HG02981 (cell line): Measurements from ENCODE around the gene PTPRD.
A peak's percentile ranks its signal among the peaks of the same experiment; 100 is the strongest.
"Not testable (repeated sequence)": the region's sequence is repeated elsewhere in the genome, so short reads cannot be mapped to it uniquely, and the experiment has no call there.

Experiments
- ATAC-seq: cut with Tn5 transposase; IDR thresholded peaks from one replicate; pipeline ENCODE4 v1.9.1; 2021; ENCODE audit warnings: mild to moderate bottlenecking, moderate library complexity; ENCODE audit not compliant: unreplicated experiment

PTPRD gene

DNA sequence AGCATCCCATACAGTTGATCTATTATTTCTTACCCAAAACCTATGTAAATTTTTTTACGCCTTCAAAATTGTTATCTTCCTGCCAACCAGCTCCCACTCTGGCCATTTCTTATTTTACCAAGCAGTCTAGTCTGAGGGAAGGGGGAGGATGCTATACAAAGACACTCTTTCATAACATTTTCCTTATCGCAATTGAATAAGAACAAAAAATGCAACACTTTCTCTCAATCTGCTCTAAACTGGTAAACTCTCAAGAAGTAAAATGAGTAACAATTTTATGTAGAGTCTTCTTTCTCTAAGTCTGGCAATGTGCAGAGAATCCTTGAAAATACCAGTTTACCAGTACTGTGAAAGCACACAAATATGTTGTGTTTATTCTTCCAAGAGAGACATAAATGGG is 1216.3 kb downstream of the PTPRD start:
- no peak for ATAC-seq

DNA sequence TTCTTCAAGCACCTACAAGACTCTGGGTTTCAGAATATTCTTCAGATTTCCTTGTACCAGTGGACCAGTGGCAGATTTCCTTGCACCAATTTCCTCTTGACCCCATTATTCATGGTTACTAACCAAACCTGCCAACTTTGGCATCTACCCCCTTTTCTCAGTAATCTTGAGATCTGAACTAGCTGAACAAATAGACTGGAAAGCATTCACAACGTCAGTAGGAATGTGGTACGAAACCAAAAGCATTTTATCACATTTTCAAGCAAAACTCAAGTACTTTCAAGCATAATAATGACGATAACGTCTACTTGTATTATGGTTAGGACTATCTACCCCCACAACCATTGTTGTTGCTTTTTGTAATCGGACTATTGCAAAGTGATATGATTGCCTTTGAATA is 1217.3 kb downstream of the PTPRD start:
- no peak for ATAC-seq

DNA sequence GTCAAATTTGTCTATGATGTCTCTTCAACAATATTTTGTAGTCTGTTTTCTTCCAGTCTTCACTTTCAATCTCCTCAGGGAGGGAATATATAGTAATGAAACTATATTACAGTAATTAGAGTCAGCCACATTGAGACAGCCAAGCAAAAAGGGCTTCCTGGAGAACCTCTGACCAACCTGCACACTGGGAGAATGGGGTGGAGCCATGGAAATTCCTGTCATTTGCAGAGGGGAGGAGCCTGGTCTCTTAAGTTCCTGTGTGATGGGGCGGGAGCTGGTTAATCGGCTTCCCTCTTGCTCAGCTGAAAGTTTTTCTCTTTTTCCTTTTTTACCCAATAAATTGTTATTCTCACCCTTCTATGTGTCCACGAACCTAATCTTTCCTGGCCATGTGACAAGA is 1220.0 kb downstream of the PTPRD start:
- ATAC-seq: no peak

GRCh38 chr9:9389904-9390303 is 1222.9 kb downstream of the PTPRD start:
- no peak for ATAC-seq

GRCh38 chr9:9387511-9388115 is 1225.2 kb downstream of the PTPRD start:
- no peak for ATAC-seq

- no peak for ATAC-seq
Measured at GRCh38 chr9:9362332-9362731, 1250.5 kb downstream of the PTPRD start.

DNA sequence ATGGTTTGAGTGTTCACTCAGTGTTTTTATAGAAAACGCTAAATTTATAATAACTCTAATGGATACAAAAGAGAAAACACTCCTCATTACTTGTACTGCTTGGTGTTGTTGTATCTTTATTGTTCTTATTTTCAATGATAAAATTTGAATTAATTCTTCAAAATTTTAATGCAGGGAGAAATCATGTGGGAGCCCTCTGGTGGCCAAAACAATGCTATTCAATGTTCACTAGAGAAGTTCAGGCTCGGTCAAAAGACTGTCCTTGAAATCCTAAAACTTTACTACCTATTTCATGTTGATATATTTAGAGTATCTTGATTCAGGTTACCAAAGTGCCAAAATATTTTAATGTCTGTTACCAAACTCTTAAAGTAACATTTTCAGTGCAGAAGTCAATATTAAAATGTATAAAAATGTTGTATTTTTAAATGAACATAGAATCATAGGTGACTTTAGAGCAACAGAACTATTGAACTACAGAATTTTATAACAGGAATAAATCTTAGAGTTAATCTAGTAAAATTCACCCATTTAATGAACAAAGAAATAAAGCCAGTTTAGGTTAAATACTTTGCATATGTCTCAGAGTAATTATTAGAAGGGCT is 1259.8 kb downstream of the PTPRD start:
- ATAC-seq: peak; percentile 56

DNA sequence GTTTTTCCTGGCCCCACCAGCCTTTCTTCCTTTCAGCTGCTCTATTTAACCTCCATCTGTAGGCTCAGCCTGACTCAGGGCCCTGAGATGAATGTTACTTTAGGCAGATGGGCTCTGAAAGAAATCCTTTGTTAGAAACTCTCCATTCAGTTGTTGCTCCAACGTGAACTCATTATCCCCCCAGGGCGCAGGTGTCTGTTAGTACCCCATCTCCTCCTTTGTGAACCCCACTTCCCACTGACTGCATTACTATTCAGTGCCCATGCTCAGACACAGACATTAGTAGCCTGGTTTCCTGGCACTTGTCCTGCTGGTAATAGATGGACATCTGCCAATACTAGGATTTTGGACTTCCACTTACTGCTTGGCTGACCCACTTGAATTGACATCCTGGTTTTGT is 1271.6 kb downstream of the PTPRD start:
- ATAC-seq: no peak

DNA sequence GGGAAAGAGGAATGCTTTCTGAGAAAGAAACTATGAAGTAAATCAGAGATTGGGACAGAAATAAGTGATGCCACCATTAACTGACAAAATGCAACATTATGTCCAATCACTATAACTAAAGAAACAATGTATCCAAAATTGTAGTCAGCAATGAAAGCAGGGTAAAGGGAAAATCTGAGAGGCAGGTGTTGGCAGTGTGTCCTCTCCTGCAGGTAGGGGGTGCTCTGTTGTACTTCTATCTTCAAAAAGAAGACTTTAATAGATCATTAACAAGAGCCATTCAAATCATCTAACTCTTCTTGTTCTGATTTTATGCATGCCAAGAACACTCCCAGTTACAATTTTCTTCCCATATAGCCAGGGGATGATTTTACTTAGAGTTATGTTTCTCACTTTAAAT is 1275.7 kb downstream of the PTPRD start:
- no peak for ATAC-seq

- no peak for ATAC-seq
Measured at GRCh38 chr9:9326749-9327148, 1286.1 kb downstream of the PTPRD start.

DNA sequence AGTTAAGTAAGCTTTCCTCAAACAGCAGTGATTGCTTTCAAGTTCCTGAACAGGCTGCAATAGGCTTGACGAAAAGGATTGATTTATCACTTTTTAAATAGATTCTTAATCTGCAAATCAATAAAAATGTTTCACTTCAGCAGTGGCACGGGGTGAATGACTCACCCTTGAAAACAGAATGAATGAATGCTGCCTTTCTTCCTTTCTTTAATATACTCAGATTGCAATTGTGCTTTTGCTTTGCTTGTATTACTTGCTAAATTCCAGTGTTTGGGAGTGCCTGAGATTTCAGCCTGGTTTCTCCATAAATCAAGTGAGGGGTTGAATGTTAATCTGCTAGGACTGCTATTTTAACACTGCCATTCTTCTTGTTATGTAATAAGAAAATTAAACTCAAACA is 1293.8 kb downstream of the PTPRD start:
- ATAC-seq: no peak

DNA sequence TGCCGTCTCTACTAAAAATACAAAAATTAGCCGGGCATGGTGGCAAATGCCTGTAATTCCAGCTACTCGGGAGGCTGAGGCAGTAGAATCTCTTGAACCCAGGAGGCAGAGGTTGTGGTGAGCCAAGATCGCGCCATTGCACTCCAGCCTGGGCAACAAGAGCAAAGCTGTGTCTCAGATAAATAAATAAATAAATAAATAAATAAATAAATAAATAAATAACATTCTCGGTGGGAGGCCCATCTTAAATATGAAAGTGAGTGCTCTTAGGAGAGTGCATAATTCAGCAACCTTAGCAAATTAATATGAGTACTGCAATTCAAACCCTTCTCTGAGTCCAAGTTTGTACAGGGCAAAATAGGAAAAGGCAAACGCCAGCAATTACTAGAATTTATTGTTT is 1302.1 kb downstream of the PTPRD start:
- ATAC-seq: not testable (repeated sequence)

DNA sequence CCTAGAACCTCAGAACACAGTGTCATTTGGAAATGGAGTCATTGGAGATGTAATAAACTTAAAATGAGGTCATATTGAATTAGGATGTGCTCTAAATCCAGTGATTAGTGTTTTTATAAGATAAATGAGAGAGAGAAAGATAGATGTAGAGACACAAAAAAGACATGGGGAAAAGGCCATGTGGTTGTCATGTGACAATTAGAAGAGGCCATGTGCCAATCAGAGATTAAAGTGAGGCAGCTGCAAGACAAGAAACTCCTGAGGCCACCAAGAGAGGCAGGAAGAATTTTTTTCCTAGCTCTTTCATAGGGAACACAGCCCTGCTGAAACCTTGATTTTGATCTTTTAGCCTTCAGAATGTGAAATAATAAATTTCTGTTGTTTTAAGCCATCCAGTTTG is 1307.2 kb downstream of the PTPRD start:
- ATAC-seq: no peak

- no peak for ATAC-seq
Measured at GRCh38 chr9:9299134-9299533, 1313.7 kb downstream of the PTPRD start.

DNA sequence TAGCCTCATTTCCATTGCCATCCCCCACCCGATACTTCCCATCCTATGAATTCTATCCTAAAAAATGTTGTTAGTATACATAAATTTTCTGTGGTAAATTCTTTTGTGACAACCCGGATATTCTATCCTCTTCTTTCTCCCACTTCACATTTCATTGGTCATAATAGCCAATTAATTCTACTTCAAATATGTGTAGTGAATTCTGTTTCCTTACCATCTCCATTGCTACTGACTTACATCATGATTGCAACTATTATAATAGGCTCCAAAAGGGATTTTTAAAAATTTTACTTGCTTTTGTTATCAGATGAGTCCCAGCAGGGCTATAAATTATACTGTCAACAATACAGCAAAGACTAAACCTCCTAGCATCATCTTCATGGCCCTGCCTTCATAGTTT is 1326.8 kb downstream of the PTPRD start:
- ATAC-seq: no peak

DNA sequence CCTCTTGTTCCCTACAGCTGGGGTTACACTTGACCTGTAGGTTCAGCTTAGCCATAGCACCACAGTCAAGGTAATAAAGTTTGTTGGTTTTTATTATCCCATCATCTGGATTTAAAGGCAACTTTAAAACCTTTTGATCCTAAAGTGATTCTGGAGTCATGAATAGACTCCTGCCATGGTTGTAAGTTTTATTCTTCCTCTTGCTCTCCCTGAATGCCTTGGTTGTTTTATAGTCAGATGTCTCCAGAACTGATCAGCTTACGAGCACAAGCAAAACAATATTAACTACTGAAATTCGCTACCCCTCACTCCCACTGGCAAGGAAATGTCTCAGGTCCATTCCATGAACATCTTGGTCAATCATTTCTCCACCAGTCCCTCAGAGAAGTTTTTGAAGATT is 1328.6 kb downstream of the PTPRD start:
- no peak for ATAC-seq

- no peak for ATAC-seq
Measured at GRCh38 chr9:9283159-9283986, 1329.4 kb downstream of the PTPRD start.

DNA sequence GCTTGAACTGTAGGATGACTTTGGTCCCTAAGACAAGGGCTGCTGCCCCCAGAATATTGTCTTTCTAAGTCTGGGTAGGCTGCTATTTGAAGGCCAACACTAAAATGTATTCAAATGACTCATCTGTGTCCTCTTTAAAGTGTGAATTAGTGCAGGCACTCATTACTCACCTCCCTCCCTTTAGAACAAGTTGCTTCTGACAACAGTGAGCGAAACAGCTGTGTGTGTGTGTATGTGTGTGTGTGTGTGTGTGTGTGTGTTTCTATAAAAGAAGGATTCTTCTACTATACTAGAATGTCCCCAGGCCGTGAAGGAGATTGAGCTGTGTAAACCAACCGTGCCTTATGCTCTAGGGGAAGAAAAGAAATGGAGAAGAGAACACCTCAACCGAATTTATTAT is 1337.2 kb downstream of the PTPRD start:
- no peak for ATAC-seq

DNA sequence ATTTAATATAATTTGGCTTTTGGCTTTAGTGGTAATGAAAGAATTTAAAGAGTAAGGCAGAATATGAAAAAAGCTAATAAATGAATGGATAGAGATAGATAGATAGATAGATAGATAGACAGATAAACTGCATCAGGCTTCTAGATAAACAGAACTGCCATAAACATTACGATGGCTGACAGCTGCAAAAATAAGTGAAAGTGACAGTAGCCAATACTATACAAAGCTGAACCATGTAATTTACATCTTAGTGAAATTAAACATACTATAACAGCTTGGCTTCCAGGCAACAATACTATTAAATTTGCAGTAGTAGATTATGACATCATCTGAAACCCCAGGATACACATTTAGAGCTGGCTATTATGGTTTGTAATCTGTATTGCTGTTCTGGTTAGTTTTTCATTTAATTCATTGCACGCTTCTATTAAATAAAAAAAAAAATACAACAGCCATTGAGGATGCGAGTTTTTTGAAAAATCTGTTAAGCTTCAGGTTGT is 1354.8 kb downstream of the PTPRD start:
- no peak for ATAC-seq

GRCh38 chr9:9246726-9247125 is 1366.1 kb downstream of the PTPRD start:
- no peak for ATAC-seq

- no peak for ATAC-seq
Measured at GRCh38 chr9:9231946-9232345, 1380.9 kb downstream of the PTPRD start.

- no peak for ATAC-seq
Measured at GRCh38 chr9:9229269-9229668, 1383.5 kb downstream of the PTPRD start.
